ENCODE results near the gene ERC2.

Gene ERC2

GRCh38 chr3:56248021-56248420 lies 220.2 kb downstream of the ERC2 start:
- TF ChIP-seq CTCF (IDR thresholded peaks at IDR 0.05; ENCODE audit: low read depth, low read length): no peak
- no peak overlapping the region for H3K27ac ChIP-seq
- DNase-seq: no peak

GRCh38 chr3:56238299-56238698 lies 230.0 kb downstream of the ERC2 start:
- no peak overlapping the region for H3K27ac ChIP-seq
- DNase-seq: no peak
- no peak for TF ChIP-seq CTCF (IDR thresholded peaks at IDR 0.05; ENCODE audit: low read depth, low read length)
- no peak overlapping the region for H3K4me3 ChIP-seq (ENCODE audit: low read depth, low read length)
- no peaks in the 10 kb centered on the region for H3K36me3 ChIP-seq
- no peaks in the 10 kb centered on the region for H3K27me3 ChIP-seq (ENCODE audit: insufficient read depth, low read depth, severe bottlenecking)
- H3K9me3 ChIP-seq (ENCODE audit: severe bottlenecking): no peaks in the 10 kb centered on the region

More at GRCh38 chr3:56248021-56248420, 220.2 kb downstream of the ERC2 start:
- Histone ChIP-seq H3K9me3 (ENCODE audit: severe bottlenecking) (no peaks in the 10 kb centered on the region), H3K4me3 (ENCODE audit: low read depth, low read length) (no peak overlapping the region), H3K27me3 (ENCODE audit: insufficient read depth, low read depth, severe bottlenecking) (no peaks in the 10 kb centered on the region), H3K36me3 (no peaks in the 10 kb centered on the region)

GRCh38 chr3:56233742-56234141 lies 234.5 kb downstream of the ERC2 start:
- Histone ChIP-seq H3K27me3 (ENCODE audit: insufficient read depth, low read depth, severe bottlenecking) (no peaks in the 10 kb centered on the region), H3K36me3 (no peaks in the 10 kb centered on the region), H3K4me3 (ENCODE audit: low read depth, low read length) (no peak overlapping the region), H3K27ac (no peak overlapping the region), H3K9me3 (ENCODE audit: severe bottlenecking) (no peaks in the 10 kb centered on the region)
- no peak for DNase-seq
- no peak for TF ChIP-seq CTCF (IDR thresholded peaks at IDR 0.05; ENCODE audit: low read depth, low read length)

- no peak for TF ChIP-seq CTCF (IDR thresholded peaks at IDR 0.05; ENCODE audit: low read depth, low read length)
- DNase-seq: no peak
- no peak overlapping the region for H3K27ac ChIP-seq
Measured at GRCh38 chr3:56229311-56229710, 239.0 kb downstream of the ERC2 start.

GRCh38 chr3:56222866-56223265 lies 245.4 kb downstream of the ERC2 start:
- Histone ChIP-seq H3K36me3 (no peaks in the 10 kb centered on the region), H3K4me3 (ENCODE audit: low read depth, low read length) (no peak overlapping the region), H3K27ac (no peak overlapping the region), H3K27me3 (ENCODE audit: insufficient read depth, low read depth, severe bottlenecking) (no peaks in the 10 kb centered on the region), H3K9me3 (ENCODE audit: severe bottlenecking) (no peaks in the 10 kb centered on the region)
- TF ChIP-seq CTCF (IDR thresholded peaks at IDR 0.05; ENCODE audit: low read depth, low read length): no peak
- no peak for DNase-seq

More at GRCh38 chr3:56229311-56229710, 239.0 kb downstream of the ERC2 start:
- H3K36me3 ChIP-seq: no peaks in the 10 kb centered on the region
- H3K27me3 ChIP-seq (ENCODE audit: insufficient read depth, low read depth, severe bottlenecking): no peaks in the 10 kb centered on the region
- no peaks in the 10 kb centered on the region for H3K9me3 ChIP-seq (ENCODE audit: severe bottlenecking)
- no peak overlapping the region for H3K4me3 ChIP-seq (ENCODE audit: low read depth, low read length)

All from WERI-Rb-1 (cell line).